ENCODE data around the gene RASGRF1. TPM values are rescaled to one million over a fixed set of nuclear protein-coding genes. Genes with fewer than 3 reads are reported as not detected.

Gene RASGRF1
- total RNA-seq, 1 experiment from 2014 or later = 0.70 TPM

GRCh38 chr15:78934655-78935023, 155.9 kb downstream of the RASGRF1 start:
- Mint-ChIP-seq H3K27me3 (ENCODE audit: insufficient read depth, unreplicated experiment) (no peaks in the 10 kb centered on the region), H3K27ac (ENCODE audit: low read depth, unreplicated experiment) (no peak overlapping the region), H3K4me1 (ENCODE audit: insufficient read depth, unreplicated experiment) (peaks cover 11% of the 10 kb centered on the region), H3K4me3 (ENCODE audit: unreplicated experiment) (no peak overlapping the region), H3K36me3 (ENCODE audit: insufficient read depth, unreplicated experiment) (peaks cover 19% of the 10 kb centered on the region), H3K9me3 (ENCODE audit: unreplicated experiment) (no peaks in the 10 kb centered on the region)
- BruUV-seq (replicated peaks) = no TSS peak
- DNase-seq (ENCODE audit: unreplicated experiment) = no peak
- TF ChIP-seq, protein P1, sequence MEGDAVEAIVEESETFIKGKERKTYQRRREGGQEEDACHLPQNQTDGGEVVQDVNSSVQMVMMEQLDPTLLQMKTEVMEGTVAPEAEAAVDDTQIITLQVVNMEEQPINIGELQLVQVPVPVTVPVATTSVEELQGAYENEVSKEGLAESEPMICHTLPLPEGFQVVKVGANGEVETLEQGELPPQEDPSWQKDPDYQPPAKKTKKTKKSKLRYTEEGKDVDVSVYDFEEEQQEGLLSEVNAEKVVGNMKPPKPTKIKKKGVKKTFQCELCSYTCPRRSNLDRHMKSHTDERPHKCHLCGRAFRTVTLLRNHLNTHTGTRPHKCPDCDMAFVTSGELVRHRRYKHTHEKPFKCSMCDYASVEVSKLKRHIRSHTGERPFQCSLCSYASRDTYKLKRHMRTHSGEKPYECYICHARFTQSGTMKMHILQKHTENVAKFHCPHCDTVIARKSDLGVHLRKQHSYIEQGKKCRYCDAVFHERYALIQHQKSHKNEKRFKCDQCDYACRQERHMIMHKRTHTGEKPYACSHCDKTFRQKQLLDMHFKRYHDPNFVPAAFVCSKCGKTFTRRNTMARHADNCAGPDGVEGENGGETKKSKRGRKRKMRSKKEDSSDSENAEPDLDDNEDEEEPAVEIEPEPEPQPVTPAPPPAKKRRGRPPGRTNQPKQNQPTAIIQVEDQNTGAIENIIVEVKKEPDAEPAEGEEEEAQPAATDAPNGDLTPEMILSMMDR (IDR thresholded peaks at IDR 0.05; ENCODE audit: unreplicated experiment) = no peak
- POLR2A ChIA-PET = interaction anchor here (0.7 kb wide), 1 partner anchor 30 kb away, joined by 3 read pairs; no protein-coding TSS in a partner anchor
- CTCF ChIA-PET = no interaction called here
- intact Hi-C loops (cut with micrococcal nuclease) = loop anchor here (5.0 kb wide), 1 partner anchor 43 kb away; no protein-coding TSS in a partner anchor

DNA sequence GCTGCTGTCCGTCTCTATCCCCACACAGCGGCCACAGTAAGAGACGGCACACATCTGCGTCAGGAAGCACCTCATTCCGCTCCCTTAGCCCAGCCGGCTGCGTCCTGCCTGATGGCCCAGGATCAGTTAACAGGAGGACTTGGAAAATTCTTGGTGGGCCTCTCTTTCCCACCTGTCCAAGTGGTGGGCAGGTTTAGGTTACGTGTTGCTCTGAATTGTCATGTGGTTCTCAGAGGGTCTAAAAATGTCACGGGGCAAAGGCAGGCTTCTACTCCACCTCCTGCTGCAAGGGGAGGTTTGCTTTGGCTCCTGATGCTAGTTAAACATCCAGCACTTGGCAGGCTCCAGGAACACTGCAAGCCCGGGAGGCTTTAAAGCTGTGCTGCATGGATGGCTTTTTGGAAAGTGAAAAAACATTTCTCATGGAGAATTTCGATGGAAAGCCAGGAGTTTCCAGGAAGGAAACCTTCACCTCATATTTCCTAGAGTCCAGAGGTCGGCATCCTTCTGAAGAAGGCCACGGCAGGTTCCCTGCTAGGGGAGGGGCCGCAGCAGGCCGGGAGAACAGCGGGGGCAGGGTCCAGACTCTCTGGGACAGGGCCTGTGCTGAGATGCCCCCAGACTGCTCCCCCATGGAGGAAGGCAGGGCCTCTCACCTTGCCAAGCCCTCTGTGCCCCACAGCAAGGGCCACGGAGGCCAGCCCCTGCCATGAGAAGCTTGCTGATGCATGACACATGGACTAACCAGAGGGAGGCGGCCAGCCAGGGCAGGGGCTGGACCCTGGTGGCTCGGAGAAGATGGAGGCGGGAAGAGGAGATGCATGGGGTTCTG, 156.5 kb downstream of the RASGRF1 start:
- TF ChIP-seq, protein P1 (IDR thresholded peaks at IDR 0.05; ENCODE audit: unreplicated experiment) = no peak
- ChIA-PET CTCF (interaction anchor here (0.8 kb wide), 1 partner anchor 45 kb away, joined by 3 read pairs; no protein-coding TSS in a partner anchor), POLR2A (no interaction called here)
- intact Hi-C loops (cut with micrococcal nuclease) = loop anchor here (5.0 kb wide), 1 partner anchor 43 kb away; no protein-coding TSS in a partner anchor
- no peak overlapping the region for H3K27ac Mint-ChIP-seq (ENCODE audit: low read depth, unreplicated experiment)
- no peak overlapping the region for H3K4me3 Mint-ChIP-seq (ENCODE audit: unreplicated experiment)
- H3K36me3 Mint-ChIP-seq (ENCODE audit: insufficient read depth, unreplicated experiment) = peaks cover 19% of the 10 kb centered on the region
- no peaks in the 10 kb centered on the region for H3K9me3 Mint-ChIP-seq (ENCODE audit: unreplicated experiment)
- no TSS peak for BruUV-seq (replicated peaks)
- no peaks in the 10 kb centered on the region for H3K27me3 Mint-ChIP-seq (ENCODE audit: insufficient read depth, unreplicated experiment)
- DNase-seq (ENCODE audit: unreplicated experiment) = no peak
- peaks cover 11% of the 10 kb centered on the region for H3K4me1 Mint-ChIP-seq (ENCODE audit: insufficient read depth, unreplicated experiment)

DNA sequence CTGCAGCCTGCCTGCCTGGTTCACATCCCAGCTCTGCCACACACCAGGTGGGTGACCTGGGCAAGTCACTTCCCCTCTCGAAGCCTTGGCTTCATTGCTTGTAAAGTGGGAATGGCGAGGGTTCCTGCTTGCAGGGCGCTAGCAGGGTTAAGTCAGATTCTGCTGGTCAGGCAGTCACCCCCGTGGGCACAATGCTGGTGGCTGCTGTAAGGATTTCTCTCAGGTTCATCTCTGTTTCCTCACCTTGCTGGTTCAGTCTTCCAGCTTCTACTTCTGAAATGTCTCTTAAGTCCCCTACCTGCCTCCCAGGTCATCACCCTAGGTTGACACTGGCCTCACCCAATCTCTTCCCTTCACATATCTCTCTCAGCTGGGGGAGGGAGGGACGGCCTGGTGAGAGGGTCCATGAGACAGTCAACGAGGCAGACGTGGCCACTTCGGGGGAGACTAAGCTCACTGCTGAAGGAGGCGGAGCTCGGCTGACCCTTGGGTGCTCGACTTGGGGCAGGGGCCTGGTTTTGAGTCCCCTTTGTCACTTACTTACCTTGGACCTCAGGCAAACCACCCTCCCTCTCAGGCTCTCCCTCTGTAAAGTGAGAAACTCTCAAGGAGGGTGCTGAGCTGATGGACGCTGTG, 157.3 kb downstream of the RASGRF1 start:
- intact Hi-C loops (cut with micrococcal nuclease) = loop anchor here (5.0 kb wide), 1 partner anchor 44 kb away; no protein-coding TSS in a partner anchor
- BruUV-seq (replicated peaks) = no TSS peak

More for the DNA sequence above, 157.3 kb downstream of the RASGRF1 start:
- POLR2A ChIA-PET = no interaction called here
- Mint-ChIP-seq H3K9me3 (ENCODE audit: unreplicated experiment) (no peaks in the 10 kb centered on the region), H3K27ac (ENCODE audit: low read depth, unreplicated experiment) (no peak overlapping the region), H3K4me3 (ENCODE audit: unreplicated experiment) (no peak overlapping the region), H3K4me1 (ENCODE audit: insufficient read depth, unreplicated experiment) (peaks cover 11% of the 10 kb centered on the region), H3K27me3 (ENCODE audit: insufficient read depth, unreplicated experiment) (no peaks in the 10 kb centered on the region), H3K36me3 (ENCODE audit: insufficient read depth, unreplicated experiment) (peaks cover 25% of the 10 kb centered on the region)
- TF ChIP-seq, protein P1 (IDR thresholded peaks at IDR 0.05; ENCODE audit: unreplicated experiment) = no peak
- CTCF ChIA-PET = interaction anchor here (0.5 to 0.8 kb wide), 3 partner anchors 46 to 113 kb away, joined by 3 read pairs; no protein-coding TSS in a partner anchor
- no peak for DNase-seq (ENCODE audit: unreplicated experiment)
